ENCODE data around the gene GSS.
A peak's percentile ranks its signal among the peaks of the same experiment; 100 is the strongest.

The GSS gene

DNA sequence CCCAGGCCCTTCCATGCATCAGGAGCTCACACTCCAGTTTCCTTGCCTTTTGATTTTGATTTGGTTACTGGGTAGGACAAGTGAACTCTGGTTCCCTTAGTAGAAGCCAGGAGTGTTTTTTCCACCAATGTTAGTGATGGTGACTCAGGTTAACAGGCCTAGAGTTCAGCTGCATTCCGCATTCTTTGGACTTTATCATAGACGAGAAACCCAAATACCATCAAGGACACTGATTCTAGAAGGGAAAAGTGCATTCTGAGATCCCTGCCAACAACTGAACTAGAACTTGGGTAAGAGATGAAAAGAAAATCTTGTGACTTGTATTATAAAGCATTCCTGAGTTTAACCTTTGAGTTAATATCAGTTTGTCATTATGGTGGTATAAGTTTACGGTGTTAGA lies 8.9 kb downstream of the GSS start:
- no peak for DNase-seq (ENCODE audit: low read depth)

DNA sequence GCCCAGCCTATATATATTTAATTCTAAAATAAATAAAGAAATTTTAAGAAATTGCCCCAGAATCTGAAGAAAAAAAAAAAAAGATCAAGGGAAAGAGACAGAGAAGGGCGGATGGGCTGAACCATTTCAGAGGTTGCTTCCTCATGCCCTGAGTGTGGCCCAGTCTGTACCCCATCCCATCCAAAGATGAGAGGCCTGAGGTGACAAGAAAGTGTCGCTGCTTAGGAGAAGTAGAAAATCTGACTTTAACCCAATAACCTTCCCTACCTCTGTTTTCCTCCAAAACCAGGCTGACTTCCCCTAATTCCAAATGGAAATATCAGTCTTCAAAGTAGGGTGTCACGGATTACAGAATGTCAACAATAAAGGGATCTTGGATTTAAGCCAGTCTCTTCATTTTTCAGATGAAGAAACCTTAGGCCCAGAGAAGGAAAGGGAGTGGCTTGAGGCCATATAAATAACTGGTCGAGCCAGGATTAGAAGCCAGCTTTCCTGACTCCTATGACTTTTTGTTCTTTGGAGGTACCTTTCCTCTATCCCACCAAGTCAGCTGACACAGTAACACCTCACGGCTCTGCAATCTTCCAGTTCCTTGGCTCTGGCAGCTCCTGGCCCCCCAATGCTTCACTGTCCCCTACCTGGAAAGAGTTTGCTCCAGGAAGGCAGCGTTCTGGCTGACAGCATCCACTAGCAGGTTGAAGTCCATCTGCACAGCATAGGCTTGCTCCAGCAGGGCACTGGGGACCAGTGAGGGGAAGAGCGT lies 10.1 kb downstream of the GSS start:
- DNase-seq (ENCODE audit: low read depth): no peak

- no peak for DNase-seq (ENCODE audit: low read depth)
These were observed 11.6 kb downstream of the GSS start for GRCh38 chr20:34943808-34944567.

DNA sequence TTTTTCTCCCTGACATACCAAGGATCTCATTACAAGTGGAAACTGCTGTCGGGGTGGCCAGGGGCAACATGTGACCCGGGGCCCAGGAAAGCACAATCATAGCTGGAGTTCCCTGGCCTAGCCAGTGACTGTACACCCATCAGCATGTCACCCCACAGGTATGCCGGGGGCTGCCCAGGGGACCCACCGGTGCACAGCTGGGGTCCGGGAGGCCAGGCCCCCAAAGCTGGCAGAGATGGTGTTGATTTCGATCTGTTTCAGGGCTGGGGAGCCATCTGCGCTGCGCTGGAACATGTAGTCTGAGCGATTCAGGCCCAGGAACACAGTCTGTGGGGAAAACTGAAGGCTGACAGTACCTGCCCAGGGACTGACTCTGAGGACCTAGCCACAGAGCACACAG lies 13.3 kb downstream of the GSS start:
- DNase-seq (ENCODE audit: low read depth): no peak

DNA sequence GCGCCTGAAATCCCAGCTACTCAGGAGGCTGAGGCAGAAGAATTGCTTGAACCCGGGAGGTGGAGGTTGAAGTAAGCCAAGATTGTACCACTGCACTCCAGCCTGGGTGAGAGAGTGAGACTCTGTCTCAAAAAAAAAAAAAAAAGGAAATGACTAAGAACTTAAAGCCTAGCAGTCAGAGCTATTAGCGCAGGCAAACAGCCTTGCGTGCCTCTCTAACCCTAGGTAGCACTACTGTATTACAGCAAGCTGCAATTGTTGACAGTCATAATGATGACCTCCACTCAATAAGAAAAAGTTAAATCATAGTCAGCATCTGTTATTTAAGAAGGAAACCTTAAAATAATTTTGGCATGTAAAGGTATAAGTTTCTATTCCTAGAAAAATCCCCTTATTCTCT lies 14.4 kb downstream of the GSS start:
- DNase-seq (ENCODE audit: low read depth): no peak

- no peak for DNase-seq (ENCODE audit: low read depth)
These were observed 15.5 kb downstream of the GSS start for GRCh38 chr20:34940081-34940481.

DNA sequence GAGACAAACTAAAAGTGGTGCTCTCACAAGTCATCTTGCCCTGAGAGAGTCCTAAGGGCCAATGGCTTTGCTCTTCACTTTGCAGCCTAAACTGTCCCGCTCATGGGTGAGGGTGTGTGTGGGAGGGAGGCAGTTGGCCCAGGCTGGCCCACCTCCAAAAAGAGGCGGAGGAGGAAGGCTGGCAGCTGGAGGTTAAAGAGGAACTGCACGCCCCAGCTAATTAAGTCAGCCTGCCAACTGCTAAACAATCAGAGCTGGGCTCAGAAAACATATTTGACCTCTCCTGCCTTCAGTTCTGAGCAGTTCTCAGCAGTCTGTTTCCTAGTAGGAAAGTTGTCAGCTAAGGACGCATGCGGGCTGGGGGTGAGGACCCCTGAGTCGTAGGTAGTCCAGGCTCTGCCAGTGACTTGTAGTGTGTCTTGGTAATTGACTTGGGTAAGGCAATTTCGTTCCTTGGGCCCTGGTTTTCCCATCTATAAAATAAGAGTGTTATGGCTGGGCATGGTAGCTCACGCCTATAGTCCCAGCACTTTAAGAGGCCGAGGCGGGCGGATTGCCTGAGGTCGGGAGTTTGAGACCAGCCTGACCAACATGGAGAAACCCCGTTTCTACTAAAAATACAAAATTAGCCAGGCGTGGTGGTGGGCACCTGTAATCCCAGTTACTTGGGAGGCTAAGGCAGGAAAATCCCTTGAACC lies 17.0 kb downstream of the GSS start:
- no peak for DNase-seq (ENCODE audit: low read depth)

DNA sequence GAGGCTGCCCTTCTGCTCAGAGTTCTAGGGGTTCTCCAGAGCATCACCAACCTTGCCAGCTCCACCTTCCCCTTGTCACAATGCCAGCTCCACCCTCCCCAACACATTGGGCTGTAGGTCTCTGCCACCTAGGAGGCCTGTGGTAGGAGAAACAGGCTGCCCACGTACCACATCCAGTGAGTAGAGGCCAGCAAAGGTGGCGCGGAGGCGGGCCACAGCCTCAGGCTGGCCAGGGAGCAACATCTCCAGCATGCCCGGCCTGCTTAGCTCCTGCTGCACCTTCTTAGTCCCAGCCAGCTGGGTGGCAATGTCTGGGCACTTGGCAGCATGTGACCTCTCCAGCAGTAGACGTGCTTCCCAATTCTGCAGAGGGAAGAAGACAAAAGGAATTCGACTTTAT lies 23.8 kb downstream of the GSS start:
- DNase-seq (ENCODE audit: low read depth): no peak

DNA sequence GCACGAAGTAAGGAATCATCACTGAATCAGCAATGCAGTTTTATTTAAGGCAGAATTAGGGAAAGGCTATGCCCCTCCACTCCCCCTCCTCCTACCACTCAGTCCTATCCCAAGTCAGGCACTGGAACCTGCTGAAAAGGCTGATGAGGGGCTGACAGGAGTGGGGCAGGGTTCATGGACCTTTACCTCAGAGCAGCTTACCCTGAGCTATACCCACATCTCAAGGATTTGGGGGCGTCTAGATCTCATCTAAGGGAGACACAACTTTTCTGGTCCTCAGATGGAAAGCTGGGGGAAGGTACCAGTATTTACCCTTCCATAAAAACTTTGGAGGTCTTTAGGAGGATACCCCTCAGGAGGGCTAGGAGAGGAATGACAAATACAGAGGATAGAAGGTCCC lies 27.2 kb downstream of the GSS start:
- no peak for DNase-seq (ENCODE audit: low read depth)

GRCh38 chr20:34927736-34928135 lies 27.9 kb downstream of the GSS start:
- DNase-seq (ENCODE audit: low read depth): no peak

- no peak for DNase-seq (ENCODE audit: low read depth)
These were observed 29.0 kb downstream of the GSS start for GRCh38 chr20:34926581-34926980.

- no peak for DNase-seq (ENCODE audit: low read depth)
These were observed 29.6 kb downstream of the GSS start for GRCh38 chr20:34925981-34926380.

DNA sequence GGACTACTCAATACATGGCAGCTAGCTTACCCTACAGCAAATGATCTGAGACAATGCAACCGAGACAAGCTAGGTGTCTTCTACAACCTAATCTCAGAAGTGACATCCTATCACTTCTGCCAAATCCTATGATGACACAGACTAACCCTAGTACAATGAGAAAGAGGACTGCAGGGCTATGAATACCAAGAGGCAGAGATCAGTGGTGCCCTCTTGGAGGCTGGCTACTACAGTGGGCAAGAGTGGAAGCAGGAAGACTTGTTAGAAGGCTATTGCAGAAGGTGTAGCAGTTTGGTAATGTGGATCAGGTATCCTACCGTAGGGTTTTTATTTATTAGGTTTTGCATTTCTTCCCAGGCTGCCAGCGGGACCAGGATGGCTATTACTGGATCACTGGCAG lies 30.3 kb downstream of the GSS start:
- DNase-seq (ENCODE audit: low read depth): no peak

GRCh38 chr20:34923414-34923813 lies 32.2 kb downstream of the GSS start:
- no peak for DNase-seq (ENCODE audit: low read depth)

- DNase-seq (ENCODE audit: low read depth): peak; percentile 76
These were observed 32.8 kb downstream of the GSS start for GRCh38 chr20:34922654-34923381.

- no peak for DNase-seq (ENCODE audit: low read depth)
These were observed 34.2 kb downstream of the GSS start for GRCh38 chr20:34921436-34921835.

DNA sequence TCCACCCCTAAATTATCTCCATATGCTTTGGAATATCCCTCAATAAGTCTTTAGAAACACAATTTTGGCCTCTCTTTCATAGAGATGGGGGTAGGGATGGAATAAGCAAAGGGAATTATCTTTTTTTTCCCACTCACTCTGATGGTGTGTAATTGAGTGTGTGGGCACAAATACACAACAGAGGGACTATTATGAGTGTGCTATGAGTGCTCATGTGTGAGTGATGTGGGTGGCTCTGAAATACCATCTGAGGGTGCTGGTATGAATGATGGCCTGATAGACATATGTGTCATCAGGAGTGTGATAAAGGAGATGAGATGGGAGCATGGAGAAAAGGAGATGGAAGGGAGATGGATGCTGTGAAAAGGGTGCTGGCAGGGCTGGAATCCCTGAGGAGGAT lies 35.6 kb downstream of the GSS start:
- no peak for DNase-seq (ENCODE audit: low read depth)

GRCh38 chr20:34916774-34917354 lies 38.7 kb downstream of the GSS start:
- DNase-seq (ENCODE audit: low read depth): no peak

DNA sequence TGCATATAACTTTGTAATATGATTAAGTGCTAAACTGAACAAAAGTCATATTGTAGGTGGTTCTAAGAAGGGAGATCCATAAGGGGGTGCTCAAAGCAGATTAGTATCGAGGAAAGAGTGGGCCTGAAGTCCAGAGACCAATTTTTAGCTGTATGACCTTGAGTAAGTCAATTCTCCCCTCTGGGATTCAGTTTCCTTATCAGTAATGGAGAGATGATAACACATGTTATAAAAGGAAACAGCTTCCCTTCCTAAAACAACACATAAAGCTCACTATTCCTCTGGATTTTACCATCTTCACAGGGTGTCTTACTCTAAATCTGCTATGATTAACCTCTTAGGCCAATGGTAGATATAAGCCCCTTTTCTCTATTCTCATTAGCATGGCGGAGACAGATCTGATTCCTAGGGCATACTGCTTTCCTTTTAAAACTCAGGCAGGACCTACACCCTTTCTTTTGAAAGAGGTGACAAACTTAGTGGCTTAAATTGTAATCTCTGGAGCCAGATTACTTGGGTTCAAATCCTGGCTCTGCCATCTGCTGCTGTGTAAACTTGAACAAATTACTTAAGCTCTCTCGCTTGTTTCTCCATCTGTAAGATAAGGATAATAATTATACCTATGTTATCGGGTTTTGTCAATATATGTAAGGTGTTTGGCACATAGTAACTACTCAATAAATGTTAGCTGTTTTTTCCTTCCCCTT lies 39.7 kb downstream of the GSS start:
- no peak for DNase-seq (ENCODE audit: low read depth)

GRCh38 chr20:34915131-34915530 lies 40.5 kb downstream of the GSS start:
- DNase-seq (ENCODE audit: low read depth): no peak
